Fibroblast of lung (primary cell): ENCODE data around the gene MRTFA.

Source experiments
- CTCF ChIP-seq, 2 donors: IDR thresholded peaks in 1 of 2; conservative IDR thresholded peaks in 1 of 2; 1 replicate in 1 of 2; 2 replicates in 1 of 2; pipeline ENCODE4 v1.5.1; 2011 to 2012; ENCODE audit warnings: low read length in 2 of 2, control low read depth in 1 of 2, inconsistent platforms in 1 of 2, low read depth in 1 of 2, mild to moderate bottlenecking in 1 of 2
- EZH2 ChIP-seq: IDR thresholded peaks from 2 replicates; pipeline ENCODE4 v1.5.1; 2012; ENCODE audit warnings: low read length, control low read depth, mild to moderate bottlenecking; ENCODE audit errors: missing control alignments

- TF ChIP-seq CTCF (conservative IDR thresholded peaks at IDR 0.05 in 1 of 2, IDR thresholded peaks at IDR 0.05 in 1 of 2; ENCODE audit: low read depth in 1 of 2, low read length in 2 of 2) (no peak), EZH2 (no peak)
Observed at GRCh38 chr22:40434106-40434505, 202.4 kb downstream of the MRTFA start.
